Measurements from ENCODE around the gene TSPAN18. TPM values are rescaled to one million over a fixed set of nuclear protein-coding genes. Genes with fewer than 3 reads are reported as not detected.

Gene TSPAN18
- total RNA-seq, 1 donor from 2014 or later = 2.8 TPM

DNA sequence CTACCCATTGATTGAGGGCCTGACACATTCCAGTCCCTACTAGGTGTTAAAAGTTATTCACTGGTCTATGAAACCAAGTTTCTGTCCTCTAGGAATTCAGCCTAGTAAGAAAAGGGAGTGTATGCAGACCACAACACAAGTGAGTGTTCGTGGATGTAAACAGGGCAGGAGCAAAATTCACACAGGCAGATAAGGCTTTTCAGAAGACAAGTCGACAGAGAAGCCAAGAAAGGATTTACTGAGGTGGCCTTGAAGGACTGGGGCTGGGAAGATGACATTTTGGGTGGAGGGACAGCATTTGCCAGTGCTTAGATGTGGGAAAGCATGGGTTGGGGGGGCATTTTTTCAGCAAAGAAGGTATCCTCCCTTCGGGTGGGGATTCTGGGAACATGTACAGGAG, 76.2 kb downstream of the TSPAN18 start:
- Mint-ChIP-seq H3K4me3 (no peak overlapping the region), H3K36me3 (ENCODE audit: low read depth) (no peaks in the 10 kb centered on the region), H3K9me3 (no peaks in the 10 kb centered on the region), H3K27ac (no peak overlapping the region), H3K27me3 (no peaks in the 10 kb centered on the region), H3K4me1 (no peaks in the 10 kb centered on the region)
- TF ChIP-seq, protein P1, sequence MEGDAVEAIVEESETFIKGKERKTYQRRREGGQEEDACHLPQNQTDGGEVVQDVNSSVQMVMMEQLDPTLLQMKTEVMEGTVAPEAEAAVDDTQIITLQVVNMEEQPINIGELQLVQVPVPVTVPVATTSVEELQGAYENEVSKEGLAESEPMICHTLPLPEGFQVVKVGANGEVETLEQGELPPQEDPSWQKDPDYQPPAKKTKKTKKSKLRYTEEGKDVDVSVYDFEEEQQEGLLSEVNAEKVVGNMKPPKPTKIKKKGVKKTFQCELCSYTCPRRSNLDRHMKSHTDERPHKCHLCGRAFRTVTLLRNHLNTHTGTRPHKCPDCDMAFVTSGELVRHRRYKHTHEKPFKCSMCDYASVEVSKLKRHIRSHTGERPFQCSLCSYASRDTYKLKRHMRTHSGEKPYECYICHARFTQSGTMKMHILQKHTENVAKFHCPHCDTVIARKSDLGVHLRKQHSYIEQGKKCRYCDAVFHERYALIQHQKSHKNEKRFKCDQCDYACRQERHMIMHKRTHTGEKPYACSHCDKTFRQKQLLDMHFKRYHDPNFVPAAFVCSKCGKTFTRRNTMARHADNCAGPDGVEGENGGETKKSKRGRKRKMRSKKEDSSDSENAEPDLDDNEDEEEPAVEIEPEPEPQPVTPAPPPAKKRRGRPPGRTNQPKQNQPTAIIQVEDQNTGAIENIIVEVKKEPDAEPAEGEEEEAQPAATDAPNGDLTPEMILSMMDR (IDR thresholded peaks at IDR 0.05) = no peak
- intact Hi-C loops (cut with micrococcal nuclease) = no loop called here
- POLR2A ChIA-PET = no interaction called here
- DNase-seq = no peak
- ATAC-seq (ENCODE audit: low read depth) = no peak
- CTCF ChIA-PET = no interaction called here

DNA sequence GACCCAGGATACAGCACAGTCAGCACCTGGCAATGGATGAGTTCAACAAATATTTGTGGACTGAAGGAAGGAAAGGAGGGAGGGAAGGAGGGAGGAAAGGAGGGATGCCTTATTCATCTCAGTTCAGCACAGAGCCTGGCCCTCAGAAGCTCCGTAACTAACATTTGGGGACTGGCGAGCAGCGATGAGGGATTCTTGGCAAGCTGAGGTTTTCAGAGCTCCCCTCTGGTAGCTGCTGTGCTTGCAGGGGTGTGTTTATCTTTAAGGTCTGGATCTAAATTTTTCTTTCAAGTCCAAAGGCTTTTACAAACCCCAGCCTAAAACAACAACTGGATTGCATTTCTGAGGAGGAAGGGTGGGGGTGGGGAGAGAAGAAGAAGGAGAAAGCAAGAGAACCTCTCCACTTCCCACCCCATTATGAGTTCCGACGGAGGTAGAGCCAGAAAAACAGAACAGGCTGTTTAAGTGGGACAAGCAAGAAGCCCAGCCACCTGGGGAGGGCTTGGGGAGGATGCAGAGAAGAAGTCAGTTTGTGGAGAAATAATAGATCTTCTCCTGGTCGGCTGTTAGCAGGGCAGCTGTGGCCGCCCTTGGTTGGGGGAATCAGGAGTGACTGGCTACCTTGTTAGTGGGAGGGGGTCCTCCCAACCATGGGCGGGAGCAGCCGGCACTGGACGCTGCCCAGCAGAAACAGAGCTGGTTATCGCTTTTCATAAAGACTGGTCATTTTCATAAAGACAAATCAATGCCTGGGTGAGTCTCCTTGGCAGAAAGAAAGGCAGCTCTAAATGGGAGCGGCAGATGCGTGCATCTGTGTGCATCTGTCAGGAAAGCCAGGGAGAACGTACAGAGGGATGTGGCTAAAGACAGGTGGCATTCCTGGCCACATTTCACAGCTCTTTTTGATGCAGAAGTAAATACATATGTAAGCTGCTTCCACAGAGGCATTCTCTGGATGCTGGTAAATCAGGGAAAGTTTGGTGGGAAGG, 78.0 kb downstream of the TSPAN18 start:
- CTCF ChIA-PET = no interaction called here
- intact Hi-C loops (cut with micrococcal nuclease) = no loop called here
- no peaks in the 10 kb centered on the region for H3K9me3 Mint-ChIP-seq
- H3K4me1 Mint-ChIP-seq = no peaks in the 10 kb centered on the region
- no peak for DNase-seq
- TF ChIP-seq, protein P1 (IDR thresholded peaks at IDR 0.05) = no peak
- POLR2A ChIA-PET = no interaction called here
- H3K4me3 Mint-ChIP-seq = no peak overlapping the region
- ATAC-seq (ENCODE audit: low read depth) = no peak
- H3K36me3 Mint-ChIP-seq (ENCODE audit: low read depth) = no peaks in the 10 kb centered on the region
- H3K27ac Mint-ChIP-seq = no peak overlapping the region
- H3K27me3 Mint-ChIP-seq = no peaks in the 10 kb centered on the region

DNA sequence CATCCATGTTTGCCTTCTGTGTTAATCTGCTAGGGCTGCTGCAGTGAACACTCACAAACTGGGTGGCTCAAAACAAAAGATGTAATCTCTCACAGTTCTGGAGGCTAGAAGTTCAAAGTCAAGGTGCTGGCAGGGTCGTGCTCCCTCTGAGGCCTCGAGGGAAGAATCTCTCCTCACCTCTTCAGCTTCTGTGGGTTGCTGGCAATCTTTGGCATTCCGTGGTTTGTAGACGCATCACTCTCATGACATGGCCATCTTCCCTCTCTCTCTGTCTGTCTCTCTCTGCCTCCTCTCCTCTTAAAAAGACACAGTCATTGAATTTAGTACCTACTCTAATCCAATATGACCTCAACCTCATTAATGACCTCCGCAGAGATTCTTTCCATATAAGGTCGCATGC, 78.8 kb downstream of the TSPAN18 start:
- TF ChIP-seq, protein P1 (IDR thresholded peaks at IDR 0.05) = no peak
- no peaks in the 10 kb centered on the region for H3K27me3 Mint-ChIP-seq
- H3K4me1 Mint-ChIP-seq = no peaks in the 10 kb centered on the region
- ATAC-seq (ENCODE audit: low read depth) = no peak
- CTCF ChIA-PET = no interaction called here
- H3K9me3 Mint-ChIP-seq = no peaks in the 10 kb centered on the region
- no peak overlapping the region for H3K27ac Mint-ChIP-seq
- intact Hi-C loops (cut with micrococcal nuclease) = no loop called here
- no peak overlapping the region for H3K4me3 Mint-ChIP-seq
- POLR2A ChIA-PET = no interaction called here
- H3K36me3 Mint-ChIP-seq (ENCODE audit: low read depth) = no peaks in the 10 kb centered on the region
- no peak for DNase-seq

DNA sequence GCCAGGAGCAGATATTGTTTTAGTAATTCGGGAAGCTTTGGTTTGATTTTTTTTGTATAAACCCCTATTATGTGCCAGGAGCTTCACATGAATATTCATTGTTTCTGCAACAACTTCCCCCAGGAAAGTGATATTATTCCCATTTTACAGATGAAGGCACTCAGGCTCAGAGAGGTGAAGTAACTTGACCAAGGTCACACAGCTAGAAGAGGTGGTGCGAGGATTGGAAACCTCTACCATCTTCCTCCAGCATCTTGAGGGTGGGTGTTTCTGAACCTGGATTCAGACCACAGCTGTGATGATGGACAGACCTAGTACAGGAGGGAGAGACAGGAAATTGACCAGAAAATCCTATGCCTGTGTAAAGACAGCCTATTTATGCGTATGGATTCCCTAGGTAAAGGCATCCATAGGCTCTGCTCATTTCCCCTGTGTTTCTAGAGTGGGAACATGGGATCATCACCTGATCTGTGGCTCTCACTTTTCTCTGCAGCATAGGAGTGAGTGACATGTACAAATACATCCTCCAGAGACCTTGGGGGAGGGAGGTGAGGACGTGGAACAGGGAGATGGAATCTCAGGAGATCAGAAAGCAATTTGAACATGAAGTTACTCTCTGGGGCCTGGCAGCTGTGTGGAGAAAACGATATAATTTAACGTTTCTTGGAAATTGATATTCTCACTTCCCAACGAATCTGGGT, 81.4 kb downstream of the TSPAN18 start:
- H3K27ac Mint-ChIP-seq = no peak overlapping the region
- POLR2A ChIA-PET = no interaction called here
- CTCF ChIA-PET = no interaction called here
- no peaks in the 10 kb centered on the region for H3K4me1 Mint-ChIP-seq
- H3K4me3 Mint-ChIP-seq = no peak overlapping the region
- H3K36me3 Mint-ChIP-seq (ENCODE audit: low read depth) = no peaks in the 10 kb centered on the region
- no peaks in the 10 kb centered on the region for H3K9me3 Mint-ChIP-seq
- no peak for DNase-seq
- ATAC-seq (ENCODE audit: low read depth) = no peak
- no peaks in the 10 kb centered on the region for H3K27me3 Mint-ChIP-seq
- intact Hi-C loops (cut with micrococcal nuclease) = no loop called here
- TF ChIP-seq, protein P1 (IDR thresholded peaks at IDR 0.05) = no peak

DNA sequence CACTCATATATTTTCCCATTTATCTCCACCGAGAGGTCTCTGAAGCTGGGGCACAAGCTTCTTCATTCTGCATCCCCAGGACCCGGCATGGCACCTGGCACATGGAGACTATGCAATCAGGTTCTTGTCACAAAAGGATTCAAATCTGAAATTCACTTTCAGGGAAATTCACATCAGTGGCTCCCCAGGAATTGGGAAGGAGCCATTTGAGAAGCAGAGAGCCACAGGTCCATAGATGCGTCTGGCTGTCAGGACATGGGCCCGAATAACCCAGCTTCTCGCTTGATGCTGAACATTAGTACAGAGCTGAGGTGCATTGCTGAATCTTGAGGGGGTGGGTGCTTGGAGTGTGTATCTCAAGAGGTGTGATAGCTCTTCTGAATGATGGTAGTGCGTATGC, 82.5 kb downstream of the TSPAN18 start:
- Mint-ChIP-seq H3K4me1 (no peaks in the 10 kb centered on the region), H3K9me3 (no peaks in the 10 kb centered on the region), H3K27me3 (no peaks in the 10 kb centered on the region), H3K27ac (no peak overlapping the region), H3K4me3 (no peak overlapping the region), H3K36me3 (ENCODE audit: low read depth) (no peaks in the 10 kb centered on the region)
- CTCF ChIA-PET = no interaction called here
- ATAC-seq (ENCODE audit: low read depth) = no peak
- intact Hi-C loops (cut with micrococcal nuclease) = no loop called here
- POLR2A ChIA-PET = interaction anchor here (0.7 kb wide), 1 partner anchor 11 kb away, joined by 3 read pairs; no protein-coding TSS in a partner anchor
- no peak for DNase-seq
- TF ChIP-seq, protein P1 (IDR thresholded peaks at IDR 0.05) = no peak
